ENCODE measurements around the gene UBR1.

Gene UBR1

DNA sequence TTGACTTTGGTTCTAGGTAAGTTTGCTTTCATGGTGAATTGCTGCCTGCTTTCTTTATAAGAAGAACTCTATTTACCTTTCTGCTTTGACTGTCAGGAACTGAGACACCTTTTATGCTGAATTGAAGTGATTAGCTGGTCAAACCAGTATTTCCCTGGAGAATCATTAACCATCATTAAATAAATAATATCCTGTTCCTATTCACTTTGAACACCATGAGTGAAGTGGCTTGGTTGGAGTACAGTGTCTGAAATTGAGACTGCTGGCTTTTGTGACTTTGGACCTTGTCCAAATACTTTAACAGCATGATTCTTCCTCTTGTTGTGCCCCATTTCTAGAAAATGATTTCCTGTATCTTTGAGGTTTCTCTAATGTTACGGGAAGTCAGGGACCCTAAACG lies 21.9 kb upstream of the UBR1 start:
- in situ Hi-C loops (cut with HindIII; ENCODE audit: low sequenced_read_pairs), result no loop called here
- no peak overlapping the region for H3K4me3 ChIP-seq (ENCODE audit: low read depth, low read length)
- TF ChIP-seq, protein P1, sequence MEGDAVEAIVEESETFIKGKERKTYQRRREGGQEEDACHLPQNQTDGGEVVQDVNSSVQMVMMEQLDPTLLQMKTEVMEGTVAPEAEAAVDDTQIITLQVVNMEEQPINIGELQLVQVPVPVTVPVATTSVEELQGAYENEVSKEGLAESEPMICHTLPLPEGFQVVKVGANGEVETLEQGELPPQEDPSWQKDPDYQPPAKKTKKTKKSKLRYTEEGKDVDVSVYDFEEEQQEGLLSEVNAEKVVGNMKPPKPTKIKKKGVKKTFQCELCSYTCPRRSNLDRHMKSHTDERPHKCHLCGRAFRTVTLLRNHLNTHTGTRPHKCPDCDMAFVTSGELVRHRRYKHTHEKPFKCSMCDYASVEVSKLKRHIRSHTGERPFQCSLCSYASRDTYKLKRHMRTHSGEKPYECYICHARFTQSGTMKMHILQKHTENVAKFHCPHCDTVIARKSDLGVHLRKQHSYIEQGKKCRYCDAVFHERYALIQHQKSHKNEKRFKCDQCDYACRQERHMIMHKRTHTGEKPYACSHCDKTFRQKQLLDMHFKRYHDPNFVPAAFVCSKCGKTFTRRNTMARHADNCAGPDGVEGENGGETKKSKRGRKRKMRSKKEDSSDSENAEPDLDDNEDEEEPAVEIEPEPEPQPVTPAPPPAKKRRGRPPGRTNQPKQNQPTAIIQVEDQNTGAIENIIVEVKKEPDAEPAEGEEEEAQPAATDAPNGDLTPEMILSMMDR (IDR thresholded peaks at IDR 0.05; ENCODE audit: low read depth, low read length), result no peak

DNA sequence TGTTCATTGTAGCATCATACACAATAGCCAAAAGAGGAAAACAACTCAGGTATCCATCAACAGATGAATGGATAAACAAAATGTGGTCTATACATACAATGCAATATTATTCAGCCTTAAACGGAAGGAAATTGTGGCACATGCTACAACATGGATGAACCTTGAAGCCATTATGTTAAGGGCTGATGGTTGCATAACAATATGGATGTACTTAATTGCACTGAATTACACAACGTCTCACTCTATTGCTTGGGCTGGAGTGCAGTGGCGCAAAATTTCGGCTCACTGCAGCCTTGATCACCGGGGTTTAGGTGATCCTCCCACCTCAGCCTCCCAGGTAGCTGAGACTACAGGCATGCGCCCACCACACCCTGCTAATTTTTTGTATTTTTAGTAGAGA lies 20.5 kb upstream of the UBR1 start:
- H3K4me3 ChIP-seq (ENCODE audit: low read depth, low read length), result no peak overlapping the region
- in situ Hi-C loops (cut with HindIII; ENCODE audit: low sequenced_read_pairs), result no loop called here
- DNase-seq (ENCODE audit: low read depth, low spot score), result no peak
- TF ChIP-seq, protein P1 (IDR thresholded peaks at IDR 0.05; ENCODE audit: low read depth, low read length), result no peak

More for the DNA sequence above, 21.9 kb upstream of the UBR1 start:
- no peak for DNase-seq (ENCODE audit: low read depth, low spot score)

DNA sequence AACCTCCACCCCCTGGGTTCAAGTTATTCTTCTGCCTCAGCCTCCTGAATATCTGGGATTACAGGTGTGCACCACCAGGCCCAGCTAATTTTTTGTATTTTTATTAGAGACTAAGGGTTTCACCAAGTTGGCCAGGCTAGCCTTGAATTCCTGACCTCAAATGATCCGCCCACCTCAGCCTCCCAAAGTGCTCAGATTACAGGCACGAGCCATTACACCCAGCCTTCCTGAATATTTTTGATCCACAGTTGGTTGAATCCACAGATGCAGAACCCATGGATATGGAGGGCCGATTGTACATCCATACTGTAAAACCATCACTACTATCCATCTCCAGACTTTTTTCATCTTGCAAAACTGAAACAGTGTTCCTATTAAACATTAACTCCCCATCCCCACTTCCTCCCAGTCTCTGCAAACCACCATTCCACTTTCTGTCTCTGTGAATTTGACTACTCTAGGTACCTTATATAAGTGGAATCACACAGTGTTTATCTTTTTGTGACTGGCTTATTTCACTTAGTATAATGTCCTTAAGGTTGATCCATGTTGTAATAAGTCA lies 19.3 kb upstream of the UBR1 start:
- no peak for DNase-seq (ENCODE audit: low read depth, low spot score)
- in situ Hi-C loops (cut with HindIII; ENCODE audit: low sequenced_read_pairs), result no loop called here
- TF ChIP-seq, protein P1 (IDR thresholded peaks at IDR 0.05; ENCODE audit: low read depth, low read length), result no peak
- H3K4me3 ChIP-seq (ENCODE audit: low read depth, low read length), result no peak overlapping the region

DNA sequence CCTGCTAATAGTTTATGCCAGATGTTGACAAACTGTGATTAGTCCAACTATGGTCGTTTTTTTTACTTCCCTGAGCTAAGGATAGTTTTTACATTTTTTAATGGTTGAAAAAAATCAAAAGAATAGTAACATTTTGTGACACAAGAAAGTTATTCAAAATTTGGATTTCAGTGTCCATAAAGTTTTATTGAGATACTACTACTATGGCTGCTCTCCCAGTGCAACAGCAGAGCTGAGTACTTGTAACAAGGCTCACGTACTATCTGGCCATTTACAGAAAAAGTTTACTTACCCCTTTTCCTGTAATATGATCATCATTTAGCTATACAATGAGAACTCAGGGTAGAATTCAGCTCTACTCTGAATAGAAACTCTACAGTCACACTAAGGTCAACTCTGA lies 16.0 kb upstream of the UBR1 start:
- TF ChIP-seq, protein P1 (IDR thresholded peaks at IDR 0.05; ENCODE audit: low read depth, low read length), result no peak
- in situ Hi-C loops (cut with HindIII; ENCODE audit: low sequenced_read_pairs), result no loop called here
- no peak overlapping the region for H3K4me3 ChIP-seq (ENCODE audit: low read depth, low read length)
- no peak for DNase-seq (ENCODE audit: low read depth, low spot score)

DNA sequence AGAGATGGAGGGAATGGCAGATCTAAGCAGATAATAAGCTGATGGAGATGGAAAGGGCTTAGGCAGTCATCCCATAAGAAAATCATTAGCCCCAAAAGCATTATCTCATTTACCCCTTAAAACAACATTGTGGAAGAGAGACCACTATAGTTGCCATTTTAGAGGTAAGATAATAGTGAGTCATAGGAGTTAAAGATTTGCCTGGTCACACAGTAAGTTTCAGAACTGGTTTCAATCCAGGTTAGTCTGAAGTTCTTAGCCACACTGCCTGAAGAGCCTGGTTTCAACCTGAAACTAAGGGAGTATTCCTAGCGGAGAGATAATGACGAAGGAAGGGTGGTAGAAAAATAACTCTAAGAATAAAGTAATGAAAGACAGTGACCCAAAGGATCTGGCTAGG lies 13.0 kb upstream of the UBR1 start:
- DNase-seq (ENCODE audit: low read depth, low spot score), result no peak
- no peak overlapping the region for H3K4me3 ChIP-seq (ENCODE audit: low read depth, low read length)
- TF ChIP-seq, protein P1 (IDR thresholded peaks at IDR 0.05; ENCODE audit: low read depth, low read length), result no peak
- in situ Hi-C loops (cut with HindIII; ENCODE audit: low sequenced_read_pairs), result no loop called here

DNA sequence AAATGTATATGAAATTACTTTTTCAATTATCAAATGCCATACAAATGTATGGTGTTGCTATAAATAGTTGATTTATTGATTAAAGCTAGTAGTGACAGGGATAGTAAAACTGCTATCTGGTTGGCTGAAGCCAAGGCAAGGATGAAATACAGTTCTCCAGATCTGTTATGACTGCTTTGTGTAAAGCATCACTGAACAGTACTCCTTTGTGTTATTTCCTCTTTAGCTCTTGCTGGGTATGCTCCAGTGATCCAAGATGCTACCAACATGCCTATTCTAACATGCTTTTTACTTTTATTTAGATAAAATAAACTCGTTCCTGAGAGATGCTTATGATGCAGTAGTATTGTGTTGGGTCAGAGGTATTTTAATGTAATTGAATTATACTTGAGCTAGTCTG lies 12.4 kb upstream of the UBR1 start:
- no peak for DNase-seq (ENCODE audit: low read depth, low spot score)
- TF ChIP-seq, protein P1 (IDR thresholded peaks at IDR 0.05; ENCODE audit: low read depth, low read length), result no peak
- in situ Hi-C loops (cut with HindIII; ENCODE audit: low sequenced_read_pairs), result no loop called here
- no peak overlapping the region for H3K4me3 ChIP-seq (ENCODE audit: low read depth, low read length)

DNA sequence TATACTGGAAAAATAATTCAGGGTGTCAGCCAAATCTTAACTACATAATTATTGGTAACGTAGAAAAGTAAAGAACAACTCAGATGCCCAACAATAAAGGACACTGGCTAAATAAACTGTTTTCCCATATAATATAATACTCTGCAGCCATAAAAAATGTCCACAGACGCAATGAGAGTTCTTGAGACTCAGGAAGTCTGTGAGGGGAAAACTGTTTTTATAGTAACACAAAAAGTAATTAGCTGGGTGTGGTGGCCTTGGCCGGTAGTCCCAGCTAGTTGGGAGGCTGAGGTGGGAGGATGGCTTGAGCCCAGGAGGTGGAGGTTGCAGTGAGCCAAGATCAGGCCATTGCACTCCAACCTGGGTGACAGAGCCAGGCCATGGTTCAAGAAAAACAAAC lies 5.5 kb upstream of the UBR1 start:
- DNase-seq (ENCODE audit: low read depth, low spot score), result no peak
- in situ Hi-C loops (cut with HindIII; ENCODE audit: low sequenced_read_pairs), result no loop called here
- TF ChIP-seq, protein P1 (IDR thresholded peaks at IDR 0.05; ENCODE audit: low read depth, low read length), result no peak
- H3K4me3 ChIP-seq (ENCODE audit: low read depth, low read length), result no peak overlapping the region
